ENCODE measurements around the gene PTPRK. TPM values are rescaled to one million over a fixed set of nuclear protein-coding genes. Genes with fewer than 3 reads are reported as not detected.

The PTPRK gene
- total RNA-seq, 1 experiment from 2014 or later, result 34.2 TPM

GRCh38 chr6:128427139-128427538 is 93.3 kb downstream of the PTPRK start:
- TF ChIP-seq POLR2A (IDR thresholded peaks at IDR 0.05; ENCODE audit: borderline replicate concordance, extremely low read depth, insufficient read depth, insufficient read length), result no peak
- no peak for TF ChIP-seq MAX (IDR thresholded peaks at IDR 0.05)
- TF ChIP-seq CTCF (IDR thresholded peaks at IDR 0.05 in 2 of 3, conservative IDR thresholded peaks at IDR 0.05 in 1 of 3; ENCODE audit: borderline replicate concordance in 1 of 3, insufficient read depth in 1 of 3, low read depth in 2 of 3, low read length in 2 of 3), result no peak
- Histone ChIP-seq H3K27me3 (ENCODE audit: insufficient read depth, low read length) (no peaks in the 10 kb centered on the region), H3K36me3 (ENCODE audit: control insufficient read depth in 1 of 2, insufficient read depth in 2 of 2, low read length in 2 of 2) (no peaks in the 10 kb centered on the region), H2AFZ (ENCODE audit: low read depth, low read length, poor library complexity, severe bottlenecking) (no peak overlapping the region), H3K9me3 (ENCODE audit: control insufficient read depth in 1 of 2, insufficient read depth in 1 of 2, low read depth in 1 of 2, low read length in 2 of 2) (no peaks in the 10 kb centered on the region), H3K9ac (ENCODE audit: low read length) (no peak overlapping the region), H3K4me3 (replicated peaks in 1 of 2; ENCODE audit: low read depth in 1 of 2, low read length in 2 of 2) (no peak overlapping the region), H3K4me1 (ENCODE audit: control insufficient read depth in 1 of 2, insufficient read depth in 2 of 2, low read length in 2 of 2) (no peaks in the 10 kb centered on the region), H3K9me2 (ENCODE audit: insufficient read depth) (no peaks in the 10 kb centered on the region), H3K4me2 (ENCODE audit: low read length) (no peak overlapping the region), H4K20me1 (ENCODE audit: insufficient read depth) (no peaks in the 10 kb centered on the region), H3K79me2 (ENCODE audit: insufficient read depth, low read length) (no peaks in the 10 kb centered on the region), H3K27ac (ENCODE audit: low read depth, low read length) (no peak overlapping the region)
- intact Hi-C loops (cut with micrococcal nuclease), result no loop called here
- no TSS peak for BruUV-seq (replicated peaks)
- ChIA-PET CTCF (no interaction called here), POLR2A (no interaction called here), RAD21 (ENCODE audit: low non-redundant PET in 1 of 2, low total read pairs in 2 of 2, uncharacterized antibody in 2 of 2, unreplicated experiment in 2 of 2) (no interaction called here)
- no peak for ATAC-seq
- DNase-seq (ENCODE audit: low read depth, low spot score), result no peak

GRCh38 chr6:128425856-128426255 is 94.5 kb downstream of the PTPRK start:
- no peaks in the 10 kb centered on the region for H3K79me2 ChIP-seq (ENCODE audit: insufficient read depth, low read length)
- CTCF ChIA-PET, result no interaction called here
- intact Hi-C loops (cut with micrococcal nuclease), result no loop called here
- H3K36me3 ChIP-seq (ENCODE audit: control insufficient read depth in 1 of 2, insufficient read depth in 2 of 2, low read length in 2 of 2), result no peaks in the 10 kb centered on the region
- H2AFZ ChIP-seq (ENCODE audit: low read depth, low read length, poor library complexity, severe bottlenecking), result no peak overlapping the region
- POLR2A ChIA-PET, result no interaction called here
- BruUV-seq (replicated peaks), result no TSS peak
- H3K27ac ChIP-seq (ENCODE audit: low read depth, low read length), result no peak overlapping the region
- no peaks in the 10 kb centered on the region for H3K9me2 ChIP-seq (ENCODE audit: insufficient read depth)
- RAD21 ChIA-PET (ENCODE audit: low non-redundant PET in 1 of 2, low total read pairs in 2 of 2, uncharacterized antibody in 2 of 2, unreplicated experiment in 2 of 2), result no interaction called here
- H3K4me3 ChIP-seq (replicated peaks in 1 of 2; ENCODE audit: low read depth in 1 of 2, low read length in 2 of 2), result no peak overlapping the region
- no peak overlapping the region for H3K4me2 ChIP-seq (ENCODE audit: low read length)
- H3K9ac ChIP-seq (ENCODE audit: low read length), result no peak overlapping the region
- no peaks in the 10 kb centered on the region for H3K9me3 ChIP-seq (ENCODE audit: control insufficient read depth in 1 of 2, insufficient read depth in 1 of 2, low read depth in 1 of 2, low read length in 2 of 2)
- no peaks in the 10 kb centered on the region for H3K4me1 ChIP-seq (ENCODE audit: control insufficient read depth in 1 of 2, insufficient read depth in 2 of 2, low read length in 2 of 2)
- ATAC-seq (no peak), DNase-seq (ENCODE audit: low read depth, low spot score) (no peak)
- H3K27me3 ChIP-seq (ENCODE audit: insufficient read depth, low read length), result no peaks in the 10 kb centered on the region
- no peaks in the 10 kb centered on the region for H4K20me1 ChIP-seq (ENCODE audit: insufficient read depth)
- TF ChIP-seq CEBPB (IDR thresholded peaks at IDR 0.05; ENCODE audit: low read depth) (no peak), ZNF274 (IDR thresholded peaks at IDR 0.05; ENCODE audit: low read depth, low read length) (no peak), ELF1 (IDR thresholded peaks at IDR 0.05; ENCODE audit: borderline replicate concordance, low read depth) (no peak), ZFX (IDR thresholded peaks at IDR 0.05) (no peak), POLR2A (IDR thresholded peaks at IDR 0.05; ENCODE audit: borderline replicate concordance, extremely low read depth, insufficient read depth, insufficient read length) (no peak), JUND (IDR thresholded peaks at IDR 0.05) (no peak), EZH2 (IDR thresholded peaks at IDR 0.05) (no peak), REST (IDR thresholded peaks at IDR 0.05; ENCODE audit: low read depth) (no peak), YY1 (IDR thresholded peaks at IDR 0.05; ENCODE audit: extremely low read depth, insufficient replicate concordance, low read depth, low read length) (no peak), SIN3A (IDR thresholded peaks at IDR 0.05; ENCODE audit: low read depth) (no peak), ATF3 (IDR thresholded peaks at IDR 0.05) (no peak), EZH2phosphoT487 (IDR thresholded peaks at IDR 0.05; ENCODE audit: borderline replicate concordance) (no peak), SRF (IDR thresholded peaks at IDR 0.05; ENCODE audit: low read depth) (no peak)
